CD4-positive, alpha-beta T cell treated with Interleukin-15 for 4 hours (primary cell): Measurements from ENCODE around the gene CDC42BPB.

ENCODE experiments used
- DNase-seq: peaks from one replicate; pipeline ENCODE4 v3.0.0-alpha.2; 2020; ENCODE audit warnings: low spot score

The CDC42BPB gene

DNA sequence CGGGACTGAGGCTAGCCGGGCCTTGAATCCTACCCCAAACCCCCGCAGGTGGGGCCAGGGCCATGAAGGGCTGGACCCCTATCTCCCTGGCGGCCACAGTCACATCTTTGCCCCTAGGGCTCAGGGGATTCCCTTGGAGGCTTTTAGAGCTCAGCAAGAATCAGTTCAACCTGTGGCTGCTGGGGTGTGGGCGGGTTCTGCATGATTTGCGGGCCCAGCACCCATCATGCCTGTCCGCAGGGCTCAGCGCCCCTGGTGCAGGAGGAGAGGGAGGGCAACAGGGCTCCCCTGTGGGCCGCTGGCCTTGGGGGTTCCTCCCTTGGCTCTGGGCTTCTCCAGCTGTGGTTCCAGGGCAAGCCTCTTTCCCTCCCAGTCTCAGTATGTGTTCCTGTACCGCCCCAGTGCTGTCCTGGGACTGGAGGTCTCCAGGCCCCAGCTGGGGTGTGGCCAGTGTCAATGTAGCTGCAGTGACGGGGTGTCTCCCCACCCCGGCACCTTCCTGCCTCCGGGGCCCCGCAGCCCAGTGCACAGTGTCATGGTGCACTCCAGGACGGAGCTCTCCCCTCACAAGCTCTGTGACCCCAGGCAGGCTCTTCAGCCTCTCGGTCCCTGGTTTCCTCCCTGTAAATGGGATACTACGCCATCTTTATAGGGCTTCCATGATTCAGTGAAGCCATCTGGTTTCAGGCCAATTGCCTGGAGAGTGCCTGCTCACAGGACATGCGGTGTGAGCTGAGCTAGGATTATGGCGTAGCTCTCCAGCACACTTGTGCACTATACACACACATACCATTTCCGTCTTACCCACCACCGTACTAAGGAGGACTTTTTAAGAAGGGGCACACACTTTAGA lies 16.8 kb upstream of the CDC42BPB start:
- DNase-seq: no peak

DNA sequence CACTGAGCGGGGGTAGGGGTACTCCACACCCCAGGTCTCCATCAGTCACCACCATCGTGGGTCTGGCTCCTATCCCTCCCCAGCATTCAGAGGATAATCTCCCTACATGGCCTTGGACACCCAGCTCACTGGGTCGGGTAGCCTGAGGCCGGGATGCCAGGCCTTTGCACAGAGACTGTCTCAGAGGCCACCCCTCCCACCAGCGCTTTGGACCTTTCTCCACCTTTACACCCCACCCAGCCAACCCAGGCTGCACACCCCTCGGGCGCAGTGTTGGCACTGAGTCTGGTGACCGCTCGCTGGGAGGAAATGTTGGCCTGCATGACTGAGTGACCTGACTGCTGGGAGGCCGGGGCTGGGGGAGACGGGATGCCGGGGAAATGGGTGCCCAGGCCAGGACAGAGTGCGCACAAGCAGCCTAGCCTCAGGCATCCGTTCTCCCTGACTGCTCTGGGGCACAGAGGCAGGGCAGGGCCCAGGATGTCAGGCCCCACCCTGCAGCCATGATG lies 16.1 kb upstream of the CDC42BPB start:
- DNase-seq: no peak

- DNase-seq: no peak
Measured at GRCh38 chr14:103072595-103073366, 15.4 kb upstream of the CDC42BPB start.

GRCh38 chr14:103071544-103072251 lies 14.3 kb upstream of the CDC42BPB start:
- DNase-seq: no peak

DNA sequence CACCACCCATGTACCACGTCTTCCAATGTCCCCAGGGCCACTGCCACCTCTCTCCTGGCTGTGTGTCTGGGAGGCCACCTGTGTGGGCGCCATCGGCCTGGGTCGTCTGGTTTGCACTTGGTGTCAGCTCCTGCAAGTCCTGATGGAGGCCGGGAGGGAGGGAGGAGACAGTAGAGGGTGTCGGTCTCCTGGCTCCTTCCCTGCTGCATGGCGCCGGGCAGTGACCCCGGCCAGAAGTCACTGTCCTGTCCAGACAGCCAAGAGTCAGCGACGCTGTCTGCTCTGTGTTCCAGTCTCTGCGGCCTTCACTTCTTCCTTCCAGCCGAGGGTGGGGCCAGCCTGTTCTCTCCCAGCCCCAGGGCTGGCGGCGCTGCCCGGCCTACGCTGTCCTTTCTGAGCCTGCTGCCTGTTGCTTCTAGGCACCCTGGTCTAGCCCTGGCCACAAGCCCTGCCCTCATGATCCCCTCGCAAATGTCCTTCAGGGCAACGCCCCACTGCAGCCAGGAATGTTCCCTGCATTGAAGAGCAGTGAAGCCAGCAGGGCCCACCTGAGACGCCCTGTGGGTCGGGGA lies 13.7 kb upstream of the CDC42BPB start:
- no peak for DNase-seq

DNA sequence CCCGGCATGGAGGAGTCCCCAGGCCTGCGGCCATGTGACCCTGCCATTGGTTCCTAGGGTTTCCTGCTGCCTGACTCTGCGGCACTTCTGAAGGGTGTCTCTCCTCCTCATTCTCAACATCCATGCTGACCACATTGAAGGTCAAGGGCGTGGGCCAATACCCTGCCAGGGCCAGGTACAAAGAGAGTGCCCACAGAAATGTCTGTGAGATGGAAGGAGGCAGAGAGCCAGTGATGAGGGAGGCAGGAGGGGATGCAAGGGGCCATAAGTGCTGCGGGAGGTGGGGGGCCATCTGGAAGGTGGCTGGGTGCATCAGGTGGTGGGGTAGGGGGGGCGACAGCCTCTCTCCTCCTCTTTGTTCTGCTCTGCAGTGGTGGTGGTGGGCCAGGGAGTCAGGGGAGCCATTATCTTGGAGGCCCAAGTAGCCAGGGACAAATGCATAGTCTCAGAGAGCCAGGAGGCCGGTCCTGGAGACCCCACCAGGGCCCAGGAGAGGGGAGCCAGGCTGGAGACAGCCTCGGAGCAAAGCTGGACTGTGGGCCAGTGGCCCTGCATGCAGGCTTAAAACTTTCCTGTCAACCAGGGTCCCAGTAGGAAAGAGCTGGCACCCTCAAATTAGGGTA lies 13.0 kb upstream of the CDC42BPB start:
- DNase-seq: no peak

DNA sequence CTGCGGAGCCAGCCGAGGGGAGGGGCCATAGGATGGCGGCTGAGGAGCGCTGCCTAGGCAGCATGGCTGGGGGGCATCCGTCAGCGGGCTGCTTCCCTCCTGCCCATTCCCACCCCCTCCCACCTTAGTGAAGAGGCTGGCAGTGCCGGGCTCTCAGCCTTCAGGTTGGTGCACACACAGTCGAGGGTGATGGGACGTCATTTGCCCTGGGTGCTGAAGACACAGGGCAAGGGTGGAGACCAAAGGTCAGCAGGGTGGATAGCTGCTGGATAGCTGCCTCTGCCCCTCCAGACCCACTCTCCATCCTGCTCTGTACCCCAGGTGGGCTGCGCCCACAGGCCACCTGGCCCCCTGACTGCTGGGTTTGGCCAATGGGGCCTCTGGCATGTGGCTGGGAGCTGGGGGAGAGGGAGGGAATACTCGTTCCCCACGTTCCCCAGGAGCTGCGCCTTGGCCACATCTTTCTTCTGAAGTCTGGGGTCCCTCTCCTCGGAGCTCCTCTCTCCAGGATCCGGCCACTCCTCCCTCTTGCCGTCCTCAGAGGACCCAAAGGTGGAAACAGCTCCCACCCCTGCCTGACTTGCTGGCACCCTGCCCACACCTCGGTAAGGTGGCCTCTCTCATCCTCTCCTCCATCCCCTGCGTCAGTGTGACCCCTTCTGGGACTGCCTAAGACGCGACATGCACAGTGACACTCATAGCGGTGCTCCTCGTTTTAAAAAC lies 11.2 kb upstream of the CDC42BPB start:
- DNase-seq: no peak

GRCh38 chr14:103067231-103067954 lies 10.0 kb upstream of the CDC42BPB start:
- DNase-seq: no peak

GRCh38 chr14:103066399-103066798 lies 9.1 kb upstream of the CDC42BPB start:
- DNase-seq: no peak

GRCh38 chr14:103065861-103066260 lies 8.5 kb upstream of the CDC42BPB start:
- DNase-seq: no peak

GRCh38 chr14:103064978-103065377 lies 7.6 kb upstream of the CDC42BPB start:
- no peak for DNase-seq

DNA sequence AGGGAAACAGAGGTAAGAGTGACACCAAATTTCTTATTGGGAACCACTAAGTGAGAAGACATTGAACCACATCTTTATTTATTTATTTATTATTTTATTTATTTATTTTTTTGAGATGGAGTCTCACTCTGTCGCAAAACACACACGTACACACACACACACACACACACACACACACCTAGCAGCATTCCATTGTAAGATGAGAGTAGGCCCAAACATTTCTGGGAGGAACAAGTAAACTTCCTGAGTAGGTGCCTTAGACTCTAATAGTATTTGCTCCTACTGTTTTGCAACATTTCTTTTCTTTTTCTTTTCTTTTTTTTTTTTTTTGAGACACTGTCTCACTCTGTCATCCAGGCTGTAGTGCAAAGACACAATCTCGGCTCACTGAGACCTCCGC lies 7.1 kb upstream of the CDC42BPB start:
- DNase-seq: no peak

- DNase-seq: no peak
Measured at GRCh38 chr14:103061482-103061976, 4.2 kb upstream of the CDC42BPB start.

DNA sequence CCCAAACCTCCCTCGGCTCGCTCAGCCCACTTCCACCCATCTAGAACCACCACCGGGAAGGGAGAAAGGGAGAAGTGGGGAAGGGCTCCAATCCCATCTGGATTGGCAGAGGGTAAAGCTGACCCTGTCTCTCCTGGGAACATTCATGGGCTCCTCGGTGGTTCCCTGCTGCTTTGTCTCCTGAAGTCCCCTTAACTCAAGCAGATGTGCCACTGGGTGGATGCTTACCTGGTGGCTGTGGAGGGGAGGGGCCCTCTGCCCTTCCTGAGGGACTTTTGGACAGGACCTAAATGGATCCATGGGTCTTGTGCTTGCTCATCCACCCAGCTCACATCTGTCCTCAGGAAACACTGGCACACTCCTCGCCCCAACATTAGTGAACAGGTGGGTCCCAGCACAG lies 2.2 kb upstream of the CDC42BPB start:
- no peak for DNase-seq

DNA sequence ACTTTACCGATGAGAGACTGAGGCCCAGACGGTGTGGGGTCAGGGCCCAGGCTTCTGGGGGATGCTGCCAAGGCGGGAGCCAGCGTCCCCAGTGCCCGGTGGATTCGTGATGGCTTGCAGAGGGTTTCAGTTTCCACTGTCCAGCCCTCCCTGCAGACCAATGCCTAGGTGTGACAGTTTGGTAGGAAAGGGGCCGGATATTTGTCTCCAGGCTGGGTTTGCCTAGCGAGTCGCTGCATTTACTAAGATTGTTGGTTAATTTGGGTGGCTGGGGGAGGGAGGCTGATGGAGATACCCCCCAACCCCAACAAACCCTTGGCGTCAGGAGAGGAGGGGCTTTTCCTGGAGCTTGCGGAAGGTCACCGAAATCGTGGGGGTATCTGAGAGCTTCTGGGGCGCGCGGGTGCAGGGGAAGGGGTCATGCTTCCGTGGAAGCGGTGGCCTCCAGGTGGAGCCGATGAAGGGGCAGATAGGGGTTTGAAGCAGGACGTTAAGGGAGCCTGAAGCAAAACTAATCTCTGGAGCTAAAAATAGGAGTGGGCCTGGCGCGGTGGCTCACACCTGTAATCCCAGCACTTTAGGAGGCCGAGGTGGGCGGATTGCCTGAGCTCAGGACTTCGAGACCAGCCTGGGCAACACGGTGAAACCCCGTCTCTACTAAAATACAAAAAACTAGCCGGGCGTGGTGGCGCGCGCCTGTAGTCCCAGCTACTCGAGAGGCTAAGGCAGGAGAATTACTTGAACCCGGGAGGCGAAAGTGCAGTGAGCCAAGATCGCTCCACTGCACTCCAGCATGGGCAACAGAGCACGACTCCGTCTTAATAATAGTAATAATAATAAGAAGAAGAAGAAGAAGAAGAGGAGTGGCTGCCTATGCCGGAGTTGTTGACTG lies 1.1 kb upstream of the CDC42BPB start:
- DNase-seq: no peak

DNA sequence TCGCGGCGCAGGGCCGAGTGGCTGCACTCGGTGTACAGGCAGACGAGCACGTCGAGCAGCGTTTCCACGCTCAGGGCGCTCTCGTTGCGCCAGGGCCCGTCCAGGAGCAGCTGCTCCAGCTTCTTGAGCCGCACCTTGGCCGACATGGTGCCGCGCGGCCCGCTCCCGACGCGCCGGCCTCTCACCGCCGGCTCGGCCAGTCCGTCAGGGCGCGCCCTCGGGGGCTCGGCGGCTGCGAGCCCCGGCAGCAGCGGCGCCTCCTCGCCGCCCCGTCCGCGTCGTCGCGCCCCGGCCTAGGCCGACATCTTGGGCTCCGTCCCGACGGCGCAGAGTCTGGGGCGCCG lies 349 bp downstream of the CDC42BPB start:
- DNase-seq: no peak

DNA sequence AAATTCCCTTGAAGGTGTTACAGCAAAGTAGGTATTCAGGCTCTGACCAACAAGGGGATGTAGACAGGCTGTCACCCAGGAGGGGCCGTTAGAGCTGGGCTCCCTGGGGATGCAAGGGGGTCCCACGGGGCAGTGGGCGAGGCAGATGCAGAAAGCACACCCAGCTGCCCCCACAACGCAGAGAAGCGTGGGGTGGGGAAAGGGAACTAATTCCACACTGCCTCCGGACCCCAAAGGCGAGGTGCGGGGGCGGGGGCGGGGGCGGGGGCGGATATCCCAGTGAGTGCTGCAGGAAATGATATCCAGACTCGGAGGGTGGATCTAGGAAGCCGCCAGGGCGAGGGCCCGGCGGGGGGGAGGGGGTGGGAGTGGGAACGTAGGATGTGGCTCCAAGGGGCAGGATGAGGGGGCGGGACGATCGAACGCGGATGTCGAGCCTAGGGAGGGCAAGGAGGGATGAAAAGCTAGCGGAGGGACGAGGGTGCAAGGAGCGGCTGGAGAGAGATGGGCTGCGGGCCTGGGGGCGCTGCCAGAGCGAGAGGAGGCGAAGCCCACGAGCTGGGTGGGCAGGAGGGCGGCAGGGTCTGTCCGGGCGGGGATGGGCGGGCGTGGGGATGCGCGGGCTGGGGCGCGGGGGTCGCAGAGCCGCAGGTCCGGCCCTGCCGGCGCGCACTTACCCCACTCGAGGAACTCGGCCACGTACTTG lies 874 bp downstream of the CDC42BPB start:
- no peak for DNase-seq

DNA sequence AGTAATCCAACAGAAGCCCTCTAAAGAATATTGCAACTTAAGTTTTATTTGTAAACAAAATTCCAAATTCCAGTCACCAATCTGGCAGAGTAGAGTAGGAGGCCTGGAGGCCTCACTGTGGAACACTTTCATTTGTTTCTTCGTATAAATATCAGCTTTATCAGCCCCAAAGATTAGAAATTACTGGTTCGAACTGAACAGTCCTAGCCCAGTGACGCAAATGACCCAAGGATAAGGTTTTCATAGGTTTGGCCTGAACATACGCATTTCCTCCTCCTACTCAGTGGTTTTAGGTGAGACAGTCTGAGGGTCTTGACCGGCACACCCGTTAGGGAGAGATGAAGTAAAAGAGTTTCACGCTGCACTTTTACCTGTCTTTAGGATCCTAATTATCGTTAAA lies 1.7 kb downstream of the CDC42BPB start:
- DNase-seq: no peak

DNA sequence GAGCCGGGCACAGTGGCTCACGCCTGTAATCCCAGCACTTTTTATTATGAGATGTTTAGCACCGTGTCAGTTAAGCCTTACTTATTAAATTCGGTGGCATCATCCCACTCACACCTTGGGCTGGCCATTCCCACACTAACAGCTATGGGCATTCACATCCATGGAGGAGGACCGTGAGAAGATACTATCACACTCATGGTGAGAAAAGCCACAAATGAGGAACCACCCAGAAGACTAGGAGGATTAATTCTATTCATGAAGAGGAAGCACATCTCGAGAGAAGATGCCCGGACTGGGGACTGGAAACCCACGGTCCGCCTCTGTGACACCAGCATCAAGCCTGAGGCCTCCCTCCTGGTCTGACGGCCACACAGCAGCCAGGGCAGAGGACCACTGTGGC lies 4.9 kb downstream of the CDC42BPB start:
- DNase-seq: no peak
